H9 (cell line): Measurements from ENCODE around the gene KLF2. TPM values are rescaled to one million over a fixed set of nuclear protein-coding genes. Genes with fewer than 3 reads are reported as not detected.

Experiments
- DNase-seq: peaks from one replicate; pipeline ENCODE4 v3.0.0-alpha.2; 2017
- H2AFZ ChIP-seq: one replicate; pipeline ENCODE4 v1.6.1; 2013; ENCODE audit warnings: mild to moderate bottlenecking, low read length, control low read depth, moderate library complexity
- H2AK5ac ChIP-seq: 2 replicates; pipeline ENCODE4 v1.6.1; 2013; ENCODE audit warnings: low read length, control low read depth, mixed read lengths; ENCODE audit not compliant: insufficient read length
- H2BK120ac ChIP-seq: one replicate; pipeline ENCODE4 v1.6.1; 2013; ENCODE audit warnings: low read depth, mild to moderate bottlenecking, low read length, control low read depth, inconsistent platforms; ENCODE audit not compliant: poor library complexity, severe bottlenecking
- H2BK12ac ChIP-seq: 2 replicates; pipeline ENCODE4 v1.6.1; 2013; ENCODE audit warnings: low read length, control low read depth, mixed read lengths, low read depth; ENCODE audit not compliant: insufficient read length
- H2BK15ac ChIP-seq: 2 replicates; pipeline ENCODE4 v1.6.1; 2013; ENCODE audit warnings: low read depth, low read length, control low read depth
- H2BK20ac ChIP-seq: one replicate; pipeline ENCODE4 v1.6.1; 2013; ENCODE audit warnings: low read depth, mild to moderate bottlenecking, low read length, control low read depth, inconsistent platforms; ENCODE audit not compliant: poor library complexity, severe bottlenecking
- H2BK5ac ChIP-seq: 2 replicates; pipeline ENCODE4 v1.6.1; 2013; ENCODE audit warnings: low read length, control low read depth, mixed read lengths; ENCODE audit not compliant: insufficient read length
- H3K14ac ChIP-seq: 2 replicates; pipeline ENCODE4 v1.6.1; 2013; ENCODE audit warnings: low read length, control low read depth; ENCODE audit not compliant: insufficient read depth
- H3K18ac ChIP-seq: 2 replicates; pipeline ENCODE4 v1.6.1; 2013; ENCODE audit warnings: low read depth, mild to moderate bottlenecking, mixed read lengths, low read length, control low read depth; ENCODE audit not compliant: insufficient read length
- H3K23ac ChIP-seq: 2 replicates; pipeline ENCODE4 v1.6.1; 2013; ENCODE audit warnings: low read length, control low read depth, mixed read lengths, low read depth; ENCODE audit not compliant: insufficient read length
- H3K23me2 ChIP-seq: 2 replicates; pipeline ENCODE4 v1.6.1; 2013; ENCODE audit warnings: low read depth, mild to moderate bottlenecking, mixed read lengths, low read length, control low read depth; ENCODE audit not compliant: insufficient read length, poor library complexity, severe bottlenecking
- H3K27ac ChIP-seq: 2 replicates; pipeline ENCODE4 v1.5.1; 2013; ENCODE audit warnings: low read length, control low read depth, mixed read lengths, low read depth; ENCODE audit not compliant: insufficient read length
- H3K27me3 ChIP-seq: 2 replicates; pipeline ENCODE4 v1.6.1; 2013; ENCODE audit warnings: low read length, control low read depth, inconsistent platforms; ENCODE audit not compliant: insufficient read depth
- H3K4ac ChIP-seq: 2 replicates; pipeline ENCODE4 v1.6.1; 2013; ENCODE audit warnings: low read depth, mild to moderate bottlenecking, control low read depth, inconsistent platforms, low read length, moderate library complexity
- H3K4me1 ChIP-seq: 2 replicates; pipeline ENCODE4 v1.6.1; 2013; ENCODE audit warnings: low read length, control low read depth, inconsistent platforms; ENCODE audit not compliant: insufficient read depth
- H3K4me2 ChIP-seq: 2 replicates; pipeline ENCODE4 v1.6.1; 2013; ENCODE audit warnings: low read length, control low read depth, mixed read lengths; ENCODE audit not compliant: insufficient read length, insufficient read depth
- H3K56ac ChIP-seq: 2 replicates; pipeline ENCODE4 v1.6.1; 2013; ENCODE audit warnings: low read depth, mild to moderate bottlenecking, mixed read lengths, low read length, control low read depth; ENCODE audit not compliant: insufficient read length
- H3K79me1 ChIP-seq: 2 replicates; pipeline ENCODE4 v1.6.1; 2013; ENCODE audit warnings: low read depth, mild to moderate bottlenecking, moderate library complexity, low read length, control low read depth, inconsistent platforms; ENCODE audit not compliant: insufficient read depth, poor library complexity, severe bottlenecking
- H3K79me2 ChIP-seq: 2 replicates; pipeline ENCODE4 v1.6.1; 2013; ENCODE audit warnings: low read length, control low read depth, inconsistent platforms; ENCODE audit not compliant: insufficient read depth
- H3K9ac ChIP-seq: 2 replicates; pipeline ENCODE4 v1.6.1; 2013; ENCODE audit warnings: low read length, control low read depth, mixed read lengths; ENCODE audit not compliant: insufficient read length; ENCODE audit errors: extremely low read depth
- H3K9me3 ChIP-seq: one replicate; pipeline ENCODE4 v1.6.1; 2013; ENCODE audit warnings: low read depth, low read length, inconsistent platforms; ENCODE audit not compliant: control insufficient read depth
- H3T11ph ChIP-seq: one replicate; pipeline ENCODE4 v1.6.1; 2013; ENCODE audit warnings: mild to moderate bottlenecking, low read length, control low read depth, inconsistent platforms
- H4K20me1 ChIP-seq: one replicate; pipeline ENCODE4 v1.6.1; 2013; ENCODE audit not compliant: control insufficient read depth, insufficient read length, insufficient read depth
- H4K5ac ChIP-seq: 2 replicates; pipeline ENCODE4 v1.6.1; 2013; ENCODE audit warnings: low read depth, mild to moderate bottlenecking, mixed read lengths, low read length, control low read depth; ENCODE audit not compliant: insufficient read length
- H4K8ac ChIP-seq: replicated peaks from 2 replicates; pipeline ENCODE4 v1.6.1; 2013; ENCODE audit warnings: low read length, control low read depth, mixed read lengths, low read depth; ENCODE audit not compliant: insufficient read length
- H4K91ac ChIP-seq: 2 replicates; pipeline ENCODE4 v1.6.1; 2013; ENCODE audit warnings: low read depth, mild to moderate bottlenecking, moderate library complexity, mixed read lengths, low read length, control low read depth; ENCODE audit not compliant: insufficient read length
- H3K27ac Mint-ChIP-seq, 3 experiments: 2 replicates in 2 of 3; 3 replicates in 1 of 3; pipeline ENCODE4 v1.8.0; 2020 to 2021; ENCODE audit warnings: mixed read lengths in 3 of 3, mild to moderate bottlenecking in 1 of 3, moderate library complexity in 1 of 3
- H3K27me3 Mint-ChIP-seq: 2 replicates; pipeline ENCODE4 v1.8.0; 2021; ENCODE audit warnings: low read depth, mild to moderate bottlenecking, moderate library complexity, mixed read lengths
- H3K36me3 Mint-ChIP-seq, 3 experiments: 2 replicates in 2 of 3; 3 replicates in 1 of 3; pipeline ENCODE4 v1.8.0; 2020 to 2021; ENCODE audit warnings: low read depth in 3 of 3, mixed read lengths in 3 of 3; ENCODE audit not compliant: insufficient read depth in 1 of 3
- H3K4me1 Mint-ChIP-seq, 2 experiments: 2 replicates each; pipeline ENCODE4 v1.8.0; 2020; ENCODE audit warnings: mixed read lengths in 2 of 2
- H3K4me3 Mint-ChIP-seq, 2 experiments: 2 replicates in 1 of 2; 3 replicates in 1 of 2; pipeline ENCODE4 v1.8.0; 2020 to 2021; ENCODE audit warnings: mild to moderate bottlenecking in 2 of 2, mixed read lengths in 2 of 2, moderate library complexity in 1 of 2
- H3K9me3 Mint-ChIP-seq, 2 experiments: 2 replicates in 1 of 2; 3 replicates in 1 of 2; pipeline ENCODE4 v1.8.0; 2020; ENCODE audit warnings: mild to moderate bottlenecking in 2 of 2, mixed read lengths in 2 of 2, moderate library complexity in 1 of 2
- WGBS: extraction: QIAGEN DNeasy Blood & Tissue Kit; methylation state at CpG from one replicate; pipeline ENCODE4 v1.1.7; 2013; ENCODE audit warnings: missing lambda C conversion rate, low lambda C conversion rate, mixed read lengths; ENCODE audit not compliant: insufficient read length; ENCODE audit errors: extremely low coverage; 5-methylcytosine and 5-hydroxymethylcytosine counted together
- total RNA-seq: library from RNA; stranded (reverse); gene quantifications from 2 replicates; pipeline ENCODE4 v1.2.1, GENCODE V29; 2021
- TF ChIP-seq, protein P1 (sequence below): fragments of 200-600 bp; sonication (generic); conservative IDR thresholded peaks from 3 replicates; pipeline ENCODE4 v1.8.0; 2021; ENCODE audit warnings: antibody characterized with exemption, mild to moderate bottlenecking

The KLF2 gene
- total RNA-seq, 1 experiment from 2014 or later = 0.33 TPM

GRCh38 chr19:16327911-16328823 lies 3.5 kb downstream of the KLF2 start:
- no peak overlapping the region for H3K27ac Mint-ChIP-seq
- Histone ChIP-seq H3K4ac (no peak overlapping the region), H2BK120ac (no peak overlapping the region), H2BK12ac (no peak overlapping the region), H4K5ac (no peak overlapping the region), H3K9me3 (no peaks in the 10 kb centered on the region), H2AK5ac (no peak overlapping the region), H3K9ac (no peak overlapping the region), H3K23me2 (peaks cover 23% of the 10 kb centered on the region), H2AFZ (no peak overlapping the region), H3K23ac (no peak overlapping the region), H3T11ph (no peak overlapping the region), H2BK5ac (no peak overlapping the region), H2BK15ac (no peak overlapping the region), H3K79me2 (no peaks in the 10 kb centered on the region), H4K20me1 (no peaks in the 10 kb centered on the region), H3K14ac (no peak overlapping the region), H3K4me1 (no peaks in the 10 kb centered on the region), H3K79me1 (no peaks in the 10 kb centered on the region), H4K8ac (no peak overlapping the region), H3K56ac (no peak overlapping the region), H3K18ac (no peak overlapping the region), H3K27ac (no peak overlapping the region), H4K91ac (no peak overlapping the region), H3K27me3 (peaks cover 41% of the 10 kb centered on the region), H3K4me2 (no peak overlapping the region), H2BK20ac (no peak overlapping the region)
- peaks cover 72% of the 10 kb centered on the region for H3K27me3 Mint-ChIP-seq
- TF ChIP-seq, protein P1, sequence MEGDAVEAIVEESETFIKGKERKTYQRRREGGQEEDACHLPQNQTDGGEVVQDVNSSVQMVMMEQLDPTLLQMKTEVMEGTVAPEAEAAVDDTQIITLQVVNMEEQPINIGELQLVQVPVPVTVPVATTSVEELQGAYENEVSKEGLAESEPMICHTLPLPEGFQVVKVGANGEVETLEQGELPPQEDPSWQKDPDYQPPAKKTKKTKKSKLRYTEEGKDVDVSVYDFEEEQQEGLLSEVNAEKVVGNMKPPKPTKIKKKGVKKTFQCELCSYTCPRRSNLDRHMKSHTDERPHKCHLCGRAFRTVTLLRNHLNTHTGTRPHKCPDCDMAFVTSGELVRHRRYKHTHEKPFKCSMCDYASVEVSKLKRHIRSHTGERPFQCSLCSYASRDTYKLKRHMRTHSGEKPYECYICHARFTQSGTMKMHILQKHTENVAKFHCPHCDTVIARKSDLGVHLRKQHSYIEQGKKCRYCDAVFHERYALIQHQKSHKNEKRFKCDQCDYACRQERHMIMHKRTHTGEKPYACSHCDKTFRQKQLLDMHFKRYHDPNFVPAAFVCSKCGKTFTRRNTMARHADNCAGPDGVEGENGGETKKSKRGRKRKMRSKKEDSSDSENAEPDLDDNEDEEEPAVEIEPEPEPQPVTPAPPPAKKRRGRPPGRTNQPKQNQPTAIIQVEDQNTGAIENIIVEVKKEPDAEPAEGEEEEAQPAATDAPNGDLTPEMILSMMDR = no peak
- H3K4me3 Mint-ChIP-seq = no peak overlapping the region
- WGBS = no CpG with 5 or more reads among the region's 20 CpGs
- no peak for DNase-seq
- peaks cover 7 to 10% of the 10 kb centered on the region in 2 experiments; a peak in 3 of 4 replicates for H3K4me1 Mint-ChIP-seq
- no peaks in the 10 kb centered on the region for H3K36me3 Mint-ChIP-seq
- peaks cover 0 to 2% of the 10 kb centered on the region in 2 experiments; a peak in 3 of 5 replicates for H3K9me3 Mint-ChIP-seq
